Ishikawa (cell line): Measurements from ENCODE around the gene DVL2.

Experiments used
- CEBPB ChIP-seq: IDR thresholded peaks from 2 replicates; pipeline ENCODE4 v1.6.1; 2012
- EGR1 ChIP-seq: IDR thresholded peaks from 2 replicates; pipeline ENCODE4 v1.6.1; 2012
- EP300 ChIP-seq: IDR thresholded peaks from 2 replicates; pipeline ENCODE4 v1.6.1; 2012; ENCODE audit warnings: borderline replicate concordance
- FOXM1 ChIP-seq: IDR thresholded peaks from 2 replicates; pipeline ENCODE4 v1.6.1; 2012; ENCODE audit warnings: low read depth, borderline replicate concordance
- MAX ChIP-seq: IDR thresholded peaks from 2 replicates; pipeline ENCODE4 v1.6.1; 2012
- NFIC ChIP-seq: IDR thresholded peaks from 2 replicates; pipeline ENCODE4 v1.6.1; 2012
- RAD21 ChIP-seq: IDR thresholded peaks from 2 replicates; pipeline ENCODE4 v1.6.1; 2012; ENCODE audit warnings: low read depth
- TAF1 ChIP-seq: IDR thresholded peaks from 2 replicates; pipeline ENCODE4 v1.6.1; 2012; ENCODE audit warnings: low read depth, mild to moderate bottlenecking
- TCF12 ChIP-seq: IDR thresholded peaks from 2 replicates; pipeline ENCODE4 v1.6.1; 2012; ENCODE audit warnings: low read depth
- TEAD4 ChIP-seq: IDR thresholded peaks from 2 replicates; pipeline ENCODE4 v1.6.1; 2012
- TF ChIP-seq, protein P1 (sequence below): IDR thresholded peaks from 2 replicates; pipeline ENCODE4 v1.6.1; 2012

- TF ChIP-seq, protein P1, sequence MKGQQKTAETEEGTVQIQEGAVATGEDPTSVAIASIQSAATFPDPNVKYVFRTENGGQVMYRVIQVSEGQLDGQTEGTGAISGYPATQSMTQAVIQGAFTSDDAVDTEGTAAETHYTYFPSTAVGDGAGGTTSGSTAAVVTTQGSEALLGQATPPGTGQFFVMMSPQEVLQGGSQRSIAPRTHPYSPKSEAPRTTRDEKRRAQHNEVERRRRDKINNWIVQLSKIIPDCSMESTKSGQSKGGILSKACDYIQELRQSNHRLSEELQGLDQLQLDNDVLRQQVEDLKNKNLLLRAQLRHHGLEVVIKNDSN = no peak
- TF ChIP-seq CEBPB = no peak
- no peak for TF ChIP-seq TAF1
- no peak for TF ChIP-seq EP300
- TF ChIP-seq TCF12 = no peak; the same call in 1 of the 2 replicates
- no peak; the same call in 1 of the 2 replicates for TF ChIP-seq EGR1
- no peak; the same call in 1 of the 2 replicates for TF ChIP-seq NFIC
- TF ChIP-seq MAX = 0 out of 2 replicates have a peak, but pooled peaks have one; percentile 35
- TF ChIP-seq FOXM1 = no peak
- TF ChIP-seq TEAD4 = no peak
- no peak for TF ChIP-seq RAD21
Observed at GRCh38 chr17:7261379-7262191, 27.3 kb upstream of the DVL2 start.
